Heart left ventricle (tissue), 13 donors: Measurements from ENCODE around the gene DTX1.

Experiments used
- CTCF ChIP-seq, 12 donors: fragments of 200-600 bp; sonication (generic) in 4 of 12; IDR thresholded peaks; one replicate each; pipeline versions ENCODE4 v1.5.0 to v1.8.0; 2018 to 2022; ENCODE audit warnings: antibody characterized with exemption in 12 of 12, mild to moderate bottlenecking in 5 of 12
- POLR2A ChIP-seq, 2 donors: fragments of 450-650 bp; IDR thresholded peaks; one replicate each; pipeline ENCODE4 v1.6.1; 2017; ENCODE audit warnings: antibody characterized with exemption in 2 of 2, mild to moderate bottlenecking in 2 of 2, moderate library complexity in 2 of 2
- donor health status: ischemic (EF 13 %, LVEDD 7.1; RV severe dilation, severe dysfunction).
- donor health status: DM: no; HTN: yes; CAD: no.
- donor health status: DM: no; HTN: no; CAD: no.
- donor health status: ischemic (EF 25% LVEDD 6.9; RV normal size, moderate dysfunction).
- donor health status: ischemic (EF 25% LVEDD 5.7; RV mildly dilated, moderate dysfunction).
- donor health status: ischemic (EF 35%, LVEDD 5.7; RV mildly dilated, moderate dysfunction).
- donor health status: nonischemic (EF 11% LVEDD 7.7; RV severe dilation, severe dysfunction).
- donor health status: DM: yes; HTN: yes; CAD: no.
- donor health status: PGD.
- donor health status: ischemic (EF 29% LVEDD 5.4; RV normal size, mild dysfunction).
- donor health status: nonischemic (EF 23%, LVEDD 6.1; RV moderate dilation, normal function).

- TF ChIP-seq CTCF (IDR thresholded peaks at IDR 0.05) (no peak), POLR2A (IDR thresholded peaks at IDR 0.05) (no peak)
These were observed 61.6 kb downstream of the DTX1 start for GRCh38 chr12:113118142-113118541.
